GM21576 (cell line): Measurements from ENCODE around the gene ZAR1L.

Experiments
- ATAC-seq: cut with Tn5 transposase; IDR thresholded peaks from one replicate; pipeline ENCODE4 v1.9.1; 2021; ENCODE audit warnings: mild to moderate bottlenecking, moderate library complexity; ENCODE audit not compliant: unreplicated experiment

ZAR1L gene

GRCh38 chr13:32257649-32258048 is 57.5 kb downstream of the ZAR1L start:
- ATAC-seq: no peak

GRCh38 chr13:32256243-32256642 is 58.9 kb downstream of the ZAR1L start:
- ATAC-seq: no peak

- no peak for ATAC-seq
Observed at GRCh38 chr13:32255724-32256109, 59.4 kb downstream of the ZAR1L start.

GRCh38 chr13:32254916-32255723 is 60.0 kb downstream of the ZAR1L start:
- no peak for ATAC-seq

- no peak for ATAC-seq
Observed at GRCh38 chr13:32254416-32254815, 60.7 kb downstream of the ZAR1L start.

- ATAC-seq: no peak
Observed at GRCh38 chr13:32253911-32254399, 61.2 kb downstream of the ZAR1L start.
